Stimulated activated naive CD4-positive, alpha-beta T cell treated with Interleukin-2 at 50 U/mL for 16 hours (primary cell): ENCODE data around the gene CNTNAP2.

Experiments
- DNase-seq: peaks from one replicate; lab custom pipeline; 2025; lab: John Stamatoyannopoulos, UW

The CNTNAP2 gene

DNA sequence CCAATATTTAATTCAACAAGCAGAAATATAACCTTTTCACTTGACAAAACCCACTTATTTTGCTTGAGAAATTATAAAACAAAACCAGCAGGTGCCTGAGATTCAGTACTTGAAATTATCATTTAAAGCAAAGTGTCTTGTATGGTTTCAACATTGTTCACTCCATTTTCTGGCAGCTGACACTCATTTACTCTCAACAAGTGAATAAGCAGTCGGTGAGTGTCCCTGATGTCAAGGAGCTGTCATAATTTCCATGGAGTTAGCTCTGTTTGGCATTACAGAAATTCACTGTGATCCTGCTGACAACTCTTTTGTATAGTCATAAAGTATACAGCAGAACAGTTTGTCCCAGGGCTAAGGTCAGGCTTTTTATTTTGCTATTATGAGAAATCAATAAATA, 490.0 kb downstream of the CNTNAP2 start:
- no peak for DNase-seq

DNA sequence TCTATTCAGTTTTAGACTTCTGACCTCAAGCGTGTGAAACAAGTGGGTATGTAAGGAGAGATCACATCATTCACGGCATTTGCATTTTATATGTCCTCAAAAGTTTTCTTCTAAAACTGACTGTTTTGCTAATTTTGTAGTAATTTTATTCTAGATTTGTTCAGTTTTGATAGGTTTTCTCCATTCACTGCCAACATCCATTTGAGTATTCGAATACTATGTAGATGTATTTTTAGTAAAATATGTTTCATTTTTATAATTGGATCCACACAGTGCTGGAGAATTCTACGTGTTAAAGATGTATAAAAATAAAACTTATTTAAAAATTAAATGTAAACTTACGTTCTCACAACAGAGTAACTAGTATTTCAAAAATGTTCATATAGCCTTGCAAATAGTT, 503.0 kb downstream of the CNTNAP2 start:
- DNase-seq = no peak

DNA sequence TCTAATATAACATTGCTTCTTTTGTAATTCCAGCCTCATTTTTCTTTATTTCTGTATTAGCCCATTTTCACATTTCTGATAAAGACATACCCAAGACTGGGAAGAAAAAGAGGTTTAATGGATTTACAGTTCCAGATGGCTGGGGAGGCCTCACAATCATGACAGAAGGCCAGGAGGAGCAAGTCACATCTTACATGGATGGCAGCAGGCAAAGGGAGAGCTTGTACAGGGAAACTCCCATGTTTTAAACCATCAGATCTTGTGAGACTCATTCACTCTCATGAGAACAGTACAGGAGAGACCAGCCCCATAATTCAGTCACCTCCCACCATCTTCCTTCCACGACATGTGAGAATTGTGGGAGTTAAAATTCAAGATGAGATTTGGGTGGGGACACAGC, 510.3 kb downstream of the CNTNAP2 start:
- no peak for DNase-seq

DNA sequence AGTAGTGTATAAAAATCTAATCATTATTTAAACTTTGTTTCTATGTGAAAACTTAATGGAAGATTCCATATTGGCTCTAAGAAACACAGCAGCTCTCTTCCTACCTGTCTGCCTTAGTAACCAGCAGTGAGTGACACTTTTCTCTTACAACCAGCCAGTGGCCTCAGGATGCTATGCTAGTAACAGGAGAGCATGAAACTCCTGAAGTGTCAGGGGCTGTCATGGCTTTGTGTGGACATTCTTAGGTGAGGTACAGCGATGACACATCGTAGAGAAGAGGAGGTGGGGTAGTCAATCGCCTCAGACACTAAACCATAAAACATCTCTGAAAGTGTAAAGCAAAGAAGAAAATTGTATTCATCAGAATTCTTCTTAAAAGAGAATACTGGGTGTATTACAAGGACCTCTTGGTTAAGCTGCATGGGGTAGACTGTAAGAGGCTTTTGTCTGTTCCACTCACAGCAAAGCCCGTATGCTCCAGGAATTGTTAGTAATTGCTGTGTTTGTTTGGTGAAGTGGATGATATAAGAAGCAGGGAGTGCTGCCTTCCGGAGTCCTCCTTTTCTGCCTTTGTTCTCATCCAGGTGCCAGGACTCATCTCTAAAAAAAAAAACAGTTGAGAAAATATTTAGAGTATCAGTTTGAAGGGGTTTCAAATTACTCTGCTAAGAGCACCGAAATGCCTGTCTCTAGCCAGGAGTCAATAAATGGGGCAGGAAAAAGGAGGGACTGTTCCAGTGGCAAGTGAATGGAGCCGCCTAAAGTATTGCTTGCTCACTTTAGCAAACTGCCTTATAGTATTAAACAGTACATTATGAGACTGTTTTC, 518.8 kb downstream of the CNTNAP2 start:
- no peak for DNase-seq

DNA sequence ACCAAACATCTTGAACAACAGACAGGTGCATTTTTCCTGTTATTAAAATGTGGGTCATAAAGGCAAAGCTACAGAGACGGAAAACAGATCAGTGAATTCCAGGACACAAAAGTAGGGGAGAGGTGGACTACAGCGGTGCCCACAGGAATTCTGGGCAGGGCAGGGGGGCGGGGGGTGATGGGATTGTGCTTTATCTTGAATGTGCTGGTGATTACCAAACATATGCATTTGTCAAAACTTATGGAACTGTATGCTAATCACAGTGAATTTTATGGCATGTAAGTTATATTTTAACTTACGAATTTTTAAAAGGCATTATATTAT, 519.4 kb downstream of the CNTNAP2 start:
- no peak for DNase-seq

DNA sequence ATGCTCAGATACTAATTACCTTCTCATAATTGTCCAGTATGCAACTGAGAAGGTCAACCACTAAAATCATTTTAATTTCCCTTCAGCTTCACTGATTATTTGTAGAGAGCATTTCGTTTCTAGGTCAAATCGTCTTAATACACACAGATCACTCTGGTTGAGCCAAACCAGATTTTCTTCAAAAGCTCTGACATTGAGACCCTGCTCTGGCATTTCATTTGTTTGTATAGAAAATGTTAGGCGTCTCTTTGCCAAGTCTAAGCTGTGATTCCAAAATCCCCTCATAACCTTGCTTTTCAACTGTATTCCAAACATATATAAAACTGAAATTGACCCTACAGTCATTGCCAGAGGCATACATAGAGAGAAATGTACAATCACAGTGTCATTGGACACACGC, 520.0 kb downstream of the CNTNAP2 start:
- no peak for DNase-seq

DNA sequence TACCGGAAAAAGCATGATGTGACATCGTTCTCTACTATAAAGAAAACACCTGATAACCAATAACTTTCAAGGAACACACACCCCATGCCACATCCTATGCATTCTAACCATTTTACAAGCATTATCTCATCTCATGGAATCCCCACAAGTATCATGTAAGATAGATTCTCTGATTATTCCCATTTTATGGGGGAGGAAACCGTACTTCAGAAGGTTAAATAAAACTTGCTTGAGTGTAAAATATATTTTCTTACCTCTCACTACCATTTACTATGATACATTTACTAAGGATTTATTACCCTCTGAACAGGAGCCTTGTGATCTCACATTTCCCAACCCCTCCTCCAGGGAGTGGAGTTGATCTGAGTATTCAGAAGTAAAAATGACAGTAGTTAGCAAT, 522.7 kb downstream of the CNTNAP2 start:
- no peak for DNase-seq

DNA sequence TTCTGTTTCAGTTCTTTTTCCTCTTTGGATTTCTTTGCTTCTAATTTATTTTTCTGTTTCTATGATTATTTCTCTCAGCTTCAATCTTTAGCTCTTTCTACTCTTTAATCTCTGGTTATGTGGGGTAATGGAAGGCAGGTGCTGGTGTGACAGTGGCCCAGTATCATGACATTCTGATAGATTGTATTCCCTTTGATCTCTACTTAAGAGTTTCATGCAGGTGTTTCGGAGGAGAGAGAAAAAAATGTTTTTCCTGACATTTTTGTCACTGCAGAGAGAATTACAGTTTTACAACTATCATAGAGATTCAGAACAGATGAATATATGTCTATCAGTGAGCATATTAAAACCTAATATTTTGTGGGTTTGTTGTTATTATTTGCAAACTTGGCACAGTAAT, 524.9 kb downstream of the CNTNAP2 start:
- DNase-seq = no peak

DNA sequence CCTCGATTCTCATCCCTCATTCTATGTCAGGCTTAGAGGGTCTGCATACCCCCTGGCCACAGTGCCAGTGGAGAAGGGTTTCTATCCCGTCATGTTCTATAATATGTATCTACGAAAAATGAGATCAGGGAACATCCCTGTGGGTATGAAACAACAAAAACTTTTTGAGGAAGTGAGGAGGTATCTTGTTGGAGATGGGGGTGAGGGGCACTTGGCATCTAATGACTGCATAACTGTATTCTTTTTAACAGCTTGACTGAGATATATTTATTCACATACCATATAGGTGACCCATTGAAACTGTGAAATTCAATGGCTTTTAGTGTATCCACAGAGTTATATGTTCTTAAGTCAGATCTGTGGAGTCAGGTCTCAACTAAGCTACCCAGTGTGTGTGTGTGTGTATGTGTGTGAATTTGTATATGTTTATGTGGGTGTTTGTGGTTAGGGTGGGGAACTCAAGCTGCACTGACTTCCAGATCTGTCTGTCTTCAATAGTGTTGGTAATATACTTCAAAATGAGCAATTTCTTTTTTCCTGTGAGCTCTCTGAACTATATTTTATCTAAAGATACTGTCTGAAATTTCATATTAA, 528.9 kb downstream of the CNTNAP2 start:
- DNase-seq = no peak

DNA sequence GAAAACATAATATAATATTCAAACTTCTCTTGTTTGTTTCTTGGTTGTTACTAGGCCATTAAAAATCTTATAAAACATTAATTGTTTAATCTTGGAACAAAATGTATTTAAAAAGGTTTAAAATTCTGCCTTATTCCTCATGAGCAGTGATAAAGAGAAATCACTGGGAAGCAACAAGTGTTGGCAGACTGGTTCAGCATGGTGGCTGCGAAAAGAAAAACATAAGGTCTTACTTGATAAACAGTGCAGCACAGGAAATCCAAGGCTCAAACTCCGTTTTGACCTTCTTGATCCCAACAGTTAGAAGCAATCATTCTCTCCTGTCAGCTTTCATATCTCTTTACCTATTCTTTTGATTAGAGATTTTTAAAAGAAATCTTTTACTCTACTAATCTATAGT, 530.8 kb downstream of the CNTNAP2 start:
- DNase-seq = no peak

DNA sequence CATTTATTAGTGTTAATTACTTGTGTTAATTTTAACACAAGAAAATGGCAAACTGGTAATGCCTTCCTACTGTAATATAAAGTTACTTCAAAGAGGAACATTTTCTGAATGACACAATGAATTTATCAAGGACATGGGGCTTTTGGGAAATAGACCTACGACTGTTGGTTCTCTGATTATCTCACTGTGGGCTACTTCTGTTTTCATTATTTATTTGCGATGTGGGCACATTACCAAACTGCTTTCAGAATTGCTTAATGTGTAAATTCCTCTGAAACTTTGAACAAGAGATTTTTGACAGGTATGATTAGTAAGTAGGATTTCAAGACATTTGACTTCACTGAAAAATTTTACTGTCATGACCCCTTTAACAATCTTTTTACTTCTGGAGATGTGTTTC, 535.6 kb downstream of the CNTNAP2 start:
- DNase-seq = no peak

DNA sequence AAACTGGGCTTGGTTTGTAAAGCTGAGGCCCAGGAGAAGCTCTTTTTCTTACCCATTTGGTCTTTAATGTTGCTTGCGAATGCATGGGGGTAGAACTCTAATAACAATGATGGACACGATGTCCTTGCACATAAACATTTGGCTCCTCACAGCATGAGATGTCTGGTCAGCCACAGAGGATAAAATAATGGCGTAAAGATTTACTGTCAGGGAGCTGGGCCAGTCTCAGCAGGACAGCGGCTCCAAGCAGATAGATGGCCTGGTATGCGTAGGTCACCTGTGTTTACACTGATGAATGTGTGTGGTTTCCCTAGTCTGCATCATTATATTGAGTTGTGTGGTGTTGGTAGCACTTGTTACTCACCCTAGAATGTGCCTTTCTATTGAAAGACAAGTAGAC, 537.4 kb downstream of the CNTNAP2 start:
- DNase-seq = no peak

DNA sequence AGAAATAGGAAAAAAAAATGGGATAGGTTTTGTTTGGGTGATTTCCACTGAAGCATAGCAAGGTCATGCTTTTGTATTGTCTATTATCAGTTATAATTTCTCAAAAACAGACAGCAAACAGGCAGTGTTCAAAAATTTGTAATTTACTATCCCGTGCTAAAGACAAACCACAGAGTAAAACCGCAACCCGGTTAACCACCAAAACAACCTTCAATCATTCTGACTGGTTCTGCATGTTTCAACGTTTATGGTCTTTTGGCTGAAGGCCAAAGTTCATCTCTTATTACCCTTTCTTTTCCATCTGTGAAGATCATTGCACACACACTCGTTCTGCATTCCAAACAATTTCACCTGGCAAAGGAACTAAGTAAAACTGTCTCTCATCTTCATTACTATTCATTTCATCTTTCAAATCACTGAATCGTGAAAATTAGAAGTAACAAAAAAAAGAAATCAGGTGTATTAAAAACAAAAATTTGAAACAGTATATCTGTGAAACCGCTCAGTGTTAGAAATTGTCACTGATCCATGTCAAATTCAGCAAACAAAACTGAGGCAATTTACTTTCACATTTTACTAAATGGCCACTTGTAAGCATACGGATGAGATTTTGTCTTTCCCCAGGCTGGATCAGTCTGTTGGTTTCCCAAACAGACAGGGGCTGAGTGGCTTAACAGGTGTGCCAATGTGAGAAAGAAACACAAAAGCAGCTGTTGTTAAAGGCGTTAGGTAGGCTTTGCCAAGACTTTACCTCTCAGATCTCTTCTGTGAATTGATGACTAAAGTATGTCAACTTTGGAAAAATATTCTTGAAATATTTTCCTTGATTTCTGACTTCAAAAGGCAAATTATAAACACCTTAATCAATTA, 539.6 kb downstream of the CNTNAP2 start:
- no peak for DNase-seq

DNA sequence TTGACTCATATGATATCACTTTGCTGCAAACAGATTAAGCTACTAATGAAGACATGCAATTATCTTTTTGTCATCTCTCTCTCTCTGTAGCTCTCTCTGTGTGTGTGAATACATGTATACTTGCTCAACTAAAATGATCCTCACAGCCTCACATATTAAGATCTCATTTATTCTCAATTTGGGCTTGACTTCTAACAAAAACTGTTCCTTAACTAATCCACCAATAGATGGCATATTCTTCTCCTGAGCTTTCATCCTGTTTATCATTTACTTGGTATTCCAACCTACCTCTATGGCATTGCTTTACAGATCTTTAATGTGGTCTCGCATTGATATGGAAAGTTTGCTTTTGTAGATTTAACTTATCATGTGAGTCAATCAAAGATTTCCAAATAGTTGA, 540.4 kb downstream of the CNTNAP2 start:
- DNase-seq = no peak

DNA sequence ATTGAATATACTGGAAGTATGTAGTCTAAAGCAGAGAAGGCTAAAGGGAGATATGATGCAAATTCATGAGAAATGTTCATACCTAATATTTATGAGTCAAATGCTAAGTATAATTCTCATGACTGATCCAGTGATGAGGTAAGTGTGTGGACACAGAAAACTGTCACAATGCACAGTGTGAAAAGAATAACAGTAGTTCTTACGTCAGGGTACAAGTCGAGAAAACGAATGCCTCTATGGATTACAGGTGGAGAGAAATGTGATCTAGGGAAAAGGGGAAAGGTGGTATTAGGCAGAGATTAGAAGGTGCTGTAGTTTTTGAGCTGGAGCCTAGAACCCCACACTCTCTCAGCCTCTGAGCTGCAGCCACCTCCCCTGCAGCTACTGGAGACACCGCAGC, 542.0 kb downstream of the CNTNAP2 start:
- DNase-seq = no peak

DNA sequence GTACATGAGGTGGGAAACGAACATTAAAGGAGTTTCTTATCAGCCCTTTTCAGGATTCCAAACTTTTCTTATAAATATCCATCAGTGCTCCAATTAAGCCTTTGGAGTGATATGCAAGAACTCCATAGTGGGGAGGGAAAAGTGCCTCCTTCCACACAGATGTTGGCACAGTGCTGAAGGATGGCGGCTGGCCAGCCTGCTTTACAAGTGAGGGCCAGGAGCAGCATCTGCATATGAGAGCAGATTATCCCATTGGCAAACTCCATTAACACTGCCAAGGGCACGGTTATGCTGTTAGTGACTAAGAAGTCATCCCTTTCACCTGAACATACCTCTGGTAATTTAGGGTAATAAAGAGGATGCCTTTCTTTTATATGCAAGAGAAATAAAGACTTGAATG, 543.1 kb downstream of the CNTNAP2 start:
- DNase-seq = no peak

DNA sequence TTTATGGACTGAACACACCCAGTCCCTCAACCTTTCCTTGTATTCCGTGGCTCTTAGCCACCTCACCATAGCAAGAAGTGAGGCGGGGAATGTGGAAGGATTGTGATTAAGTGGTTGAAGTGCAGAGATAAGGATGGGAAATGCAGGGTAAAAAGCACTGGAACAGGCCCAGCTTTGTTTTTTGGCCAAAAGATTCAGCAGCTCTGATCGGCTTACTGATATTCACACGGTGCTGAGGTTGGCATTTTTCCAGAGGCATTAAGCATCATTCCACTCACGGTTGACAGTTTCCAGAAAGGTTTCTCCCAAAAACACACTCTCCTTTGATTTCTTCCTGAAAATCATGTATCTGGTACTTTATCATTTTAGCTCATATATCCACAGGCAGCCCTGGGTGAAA, 544.2 kb downstream of the CNTNAP2 start:
- DNase-seq = no peak

DNA sequence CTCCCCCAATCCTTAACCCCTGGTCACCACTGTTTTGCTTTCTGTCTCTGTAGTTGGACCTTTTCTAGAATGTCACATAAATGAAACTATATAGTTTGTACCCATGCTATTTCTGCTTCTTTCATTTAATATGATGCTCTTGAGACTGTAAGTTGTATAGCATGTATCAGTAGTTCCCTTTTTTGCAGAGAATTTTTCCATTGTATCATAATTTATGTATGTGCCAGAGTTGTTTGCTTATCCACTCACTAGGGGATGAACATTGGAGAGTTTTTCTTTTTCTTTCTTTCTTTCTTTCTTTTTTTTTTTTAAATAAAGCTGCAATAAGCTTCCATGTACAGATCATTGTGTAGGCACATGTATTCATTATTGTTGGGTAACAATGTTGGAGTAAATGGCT, 544.8 kb downstream of the CNTNAP2 start:
- DNase-seq = no peak

DNA sequence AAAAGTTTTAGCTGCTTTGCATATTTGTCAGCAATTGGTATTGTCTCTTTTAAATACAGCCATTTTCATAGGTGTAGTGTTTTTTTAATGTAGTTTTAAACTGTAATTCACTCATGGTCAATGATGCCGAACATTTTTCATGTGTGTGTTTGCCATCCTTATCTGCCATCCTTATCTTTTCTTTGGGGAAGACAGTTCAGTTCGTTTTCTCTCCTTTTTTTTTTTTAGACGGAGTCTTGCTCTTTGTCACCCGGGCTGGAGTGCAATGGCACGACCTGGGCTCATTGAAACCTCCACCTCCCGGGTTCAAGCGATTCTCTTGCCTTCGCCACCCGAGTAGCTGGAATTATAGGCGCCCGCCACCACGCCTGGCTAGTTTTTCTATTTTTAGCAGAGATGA, 545.3 kb downstream of the CNTNAP2 start:
- DNase-seq = no peak

DNA sequence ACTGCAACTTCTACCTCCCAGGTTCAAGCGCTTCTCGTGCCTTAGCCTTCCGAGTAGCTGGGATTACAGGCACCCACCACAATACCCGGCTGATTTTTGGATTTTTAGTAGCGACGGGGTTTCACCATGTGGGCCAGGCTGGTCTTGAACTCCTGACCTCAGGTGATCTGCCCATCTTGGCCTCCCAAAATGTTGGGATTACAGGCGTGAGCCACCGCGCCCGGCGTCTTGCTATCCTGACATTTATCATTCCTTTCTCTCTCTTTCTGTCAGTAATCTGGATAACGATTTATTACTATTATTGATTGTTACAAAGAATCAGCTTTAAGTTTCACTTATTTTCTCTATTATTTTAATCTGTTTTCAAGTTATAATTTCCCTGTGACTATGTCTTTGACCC, 548.4 kb downstream of the CNTNAP2 start:
- DNase-seq = no peak

DNA sequence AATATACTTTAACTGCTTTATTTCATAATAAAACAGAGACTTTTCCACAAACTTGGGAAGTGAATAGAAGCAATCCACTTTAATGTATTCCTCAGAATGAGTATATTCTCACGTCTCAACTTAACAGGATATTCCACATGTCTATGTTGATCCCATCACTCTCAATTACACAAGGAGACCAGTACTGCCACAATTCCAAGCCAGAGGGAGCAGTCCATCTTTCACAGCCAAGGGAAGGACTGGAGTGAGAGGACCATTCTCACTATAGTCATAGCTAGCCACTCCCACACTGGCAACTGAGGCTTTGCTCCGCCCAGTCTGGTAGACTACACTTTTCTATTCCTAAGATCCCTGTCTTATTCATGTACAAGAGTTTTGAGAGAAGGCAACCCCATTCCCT, 553.9 kb downstream of the CNTNAP2 start:
- no peak for DNase-seq

DNA sequence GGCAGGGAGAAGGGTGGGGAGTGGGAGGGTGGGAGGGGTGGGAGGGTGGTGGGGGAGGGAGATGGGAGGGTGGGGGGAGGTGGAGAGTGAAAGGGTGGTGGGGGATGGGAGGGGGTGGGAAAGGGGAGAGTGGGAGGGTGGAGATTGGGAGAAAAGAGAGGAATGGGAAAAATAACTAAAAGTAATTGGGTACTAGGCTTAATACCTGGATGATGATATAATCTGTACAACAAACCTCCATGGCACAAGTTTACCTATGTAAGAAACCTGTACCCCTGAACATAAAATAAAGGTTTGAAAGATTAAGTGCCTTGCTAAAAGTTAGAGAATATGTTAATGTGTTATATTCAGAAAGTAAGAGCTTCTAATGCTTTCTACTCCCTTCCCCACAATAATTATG, 564.9 kb downstream of the CNTNAP2 start:
- no peak for DNase-seq

DNA sequence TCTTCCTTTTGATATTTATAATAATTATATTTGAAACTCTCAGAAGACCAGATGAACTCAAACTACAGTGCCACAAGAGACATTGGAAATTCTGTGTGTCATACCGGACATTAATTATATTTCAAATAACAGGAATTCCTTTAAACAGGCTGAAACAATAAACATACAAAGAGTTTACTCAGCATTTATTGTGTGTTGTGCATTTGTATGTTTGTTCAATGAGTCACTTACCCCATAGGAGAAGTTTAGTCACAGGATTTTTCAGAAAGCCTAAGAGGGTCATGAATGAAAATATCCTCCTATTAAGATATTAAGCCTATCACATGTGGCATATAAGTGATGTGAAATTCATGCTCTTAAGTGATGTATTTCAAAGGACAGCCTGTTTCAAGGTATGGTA, 566.8 kb downstream of the CNTNAP2 start:
- no peak for DNase-seq
